ENCODE results near the gene UBALD2.
"Not testable (repeated sequence)": the region's sequence is repeated elsewhere in the genome, so short reads cannot be mapped to it uniquely, and the experiment has no call there.

The UBALD2 gene

GRCh38 chr17:76246080-76247066 is 18.8 kb upstream of the UBALD2 start:
- DNase-seq (ENCODE audit: low read depth) = no peak

- no peak for DNase-seq (ENCODE audit: low read depth)
Measured at GRCh38 chr17:76247304-76247703, 17.8 kb upstream of the UBALD2 start.

- no peak for DNase-seq (ENCODE audit: low read depth)
Measured at GRCh38 chr17:76248013-76248782, 16.9 kb upstream of the UBALD2 start.

- DNase-seq (ENCODE audit: low read depth) = no peak
Measured at GRCh38 chr17:76250141-76250540, 15.0 kb upstream of the UBALD2 start.

GRCh38 chr17:76251478-76252039 is 13.6 kb upstream of the UBALD2 start:
- no peak for DNase-seq (ENCODE audit: low read depth)

GRCh38 chr17:76252040-76252954 is 12.9 kb upstream of the UBALD2 start:
- DNase-seq (ENCODE audit: low read depth) = no peak

- not testable (repeated sequence) for DNase-seq (ENCODE audit: low read depth)
Measured at GRCh38 chr17:76252967-76253766, 12.0 kb upstream of the UBALD2 start.

- no peak for DNase-seq (ENCODE audit: low read depth)
Measured at GRCh38 chr17:76253841-76254240, 11.3 kb upstream of the UBALD2 start.

- DNase-seq (ENCODE audit: low read depth) = no peak
Measured at GRCh38 chr17:76254275-76254674, 10.9 kb upstream of the UBALD2 start.

- no peak for DNase-seq (ENCODE audit: low read depth)
Measured at GRCh38 chr17:76255801-76256429, 9.2 kb upstream of the UBALD2 start.

GRCh38 chr17:76256430-76257050 is 8.6 kb upstream of the UBALD2 start:
- not testable (repeated sequence) for DNase-seq (ENCODE audit: low read depth)

GRCh38 chr17:76260220-76260619 is 4.9 kb upstream of the UBALD2 start:
- no peak for DNase-seq (ENCODE audit: low read depth)

GRCh38 chr17:76260669-76261068 is 4.5 kb upstream of the UBALD2 start:
- DNase-seq (ENCODE audit: low read depth) = no peak

GRCh38 chr17:76261421-76262215 is 3.5 kb upstream of the UBALD2 start:
- DNase-seq (ENCODE audit: low read depth) = no peak

- DNase-seq (ENCODE audit: low read depth) = no peak
Measured at GRCh38 chr17:76262732-76263344, 2.3 kb upstream of the UBALD2 start.

- no peak for DNase-seq (ENCODE audit: low read depth)
Measured at GRCh38 chr17:76263896-76264295, 1.3 kb upstream of the UBALD2 start.

- DNase-seq (ENCODE audit: low read depth) = no peak
Measured at GRCh38 chr17:76264425-76264754, 758 bp upstream of the UBALD2 start.

- no peak for DNase-seq (ENCODE audit: low read depth)
Measured at GRCh38 chr17:76265624-76266243, 586 bp downstream of the UBALD2 start.

All from stimulated activated CD8-positive, alpha-beta memory T cell treated with anti-CD3 and anti-CD28 coated beads, Interleukin-7, amount 100 ng/mL, for 24 hours (primary cell).